SK-N-MC (cell line): ENCODE results near the gene SPTB.

Experiments
- EZH2 ChIP-seq: fragments of 200-600 bp; sonication (generic); IDR thresholded peaks from one replicate; pipeline ENCODE4 v1.6.1; 2017; ENCODE audit warnings: antibody characterized with exemption
- FOXP2 ChIP-seq: optimal IDR thresholded peaks from 2 replicates; pipeline ENCODE3; 2011; ENCODE audit warnings: mild to moderate bottlenecking, moderate library complexity; ENCODE audit not compliant: insufficient read depth; ENCODE audit errors: extremely low read length, control extremely low read depth
- POLR2AphosphoS5 ChIP-seq: IDR thresholded peaks from 2 replicates; pipeline ENCODE4 v1.6.1; 2012; ENCODE audit warnings: mild to moderate bottlenecking, low read depth, low read length, borderline replicate concordance

DNA sequence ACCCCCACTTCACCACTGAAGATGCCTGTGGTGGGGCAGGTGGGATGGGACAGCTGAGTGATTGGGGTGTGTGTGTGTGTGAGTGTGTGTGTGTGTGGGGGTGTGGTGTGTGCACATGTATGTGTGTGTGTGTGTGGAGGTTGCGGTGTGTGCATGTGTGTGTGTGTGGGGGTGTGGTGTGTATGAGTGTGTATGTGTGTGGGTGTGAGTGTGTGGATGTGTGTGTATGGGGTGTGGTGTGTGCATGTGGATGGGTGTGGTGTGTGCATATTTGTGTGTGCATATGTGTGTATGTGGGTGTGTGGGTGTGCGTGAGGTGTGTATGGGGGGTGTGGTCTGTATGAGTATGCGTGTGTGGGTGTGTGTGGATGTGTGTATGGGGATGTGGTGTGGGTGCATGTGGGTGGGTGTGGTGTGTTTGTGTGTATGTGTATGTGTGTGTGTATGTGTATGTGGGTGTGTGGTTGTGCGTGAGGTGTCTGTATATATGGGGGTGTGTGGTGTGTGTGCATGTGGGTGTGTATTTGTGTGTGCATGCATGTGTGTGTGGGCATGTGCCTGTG is 113.9 kb downstream of the SPTB start:
- no peak for TF ChIP-seq POLR2AphosphoS5
- TF ChIP-seq EZH2: no peak
- no peak for TF ChIP-seq FOXP2
